GM18526 (cell line): ENCODE results near the gene KCNC3.

Source experiments
- POLR2A ChIP-seq: IDR thresholded peaks from 3 replicates; pipeline ENCODE4 v1.6.1; 2011; ENCODE audit not compliant: insufficient read length; ENCODE audit errors: extremely low read depth

The KCNC3 gene

DNA sequence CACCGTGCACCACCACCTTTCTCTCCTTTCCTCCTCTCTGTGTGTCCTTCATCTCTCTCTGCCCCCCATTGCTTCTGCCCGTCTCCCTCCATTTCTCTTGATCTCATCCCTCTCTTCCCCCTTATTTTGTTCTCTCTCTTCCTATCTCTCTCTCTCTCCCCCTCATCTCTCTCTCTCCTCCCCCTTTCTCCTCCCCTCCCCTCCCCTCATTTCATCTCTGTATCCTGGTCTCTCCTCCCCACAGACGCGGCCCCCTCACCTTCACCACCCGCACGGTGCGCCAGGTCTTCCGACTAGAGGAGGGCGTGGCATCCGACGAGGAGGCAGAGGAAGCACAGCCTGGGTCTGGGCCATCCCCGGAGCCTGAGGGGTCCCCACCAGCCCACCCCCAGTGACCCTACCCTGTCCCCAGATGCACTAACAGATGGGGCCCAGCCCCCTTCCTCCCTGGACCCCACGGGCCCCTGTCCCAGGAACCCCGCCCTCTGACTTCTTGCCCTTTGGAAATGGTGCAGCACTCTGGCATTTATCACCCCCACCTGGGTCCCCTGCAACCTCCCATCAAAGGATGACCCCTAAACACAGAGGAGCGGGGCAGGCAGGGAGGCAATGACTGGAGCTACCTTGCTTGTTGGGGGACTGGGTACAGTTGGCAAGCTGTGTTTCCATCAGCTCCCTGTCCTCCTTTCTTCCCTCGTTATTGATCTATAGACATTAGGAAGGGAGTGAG lies 19.6 kb downstream of the KCNC3 start:
- TF ChIP-seq POLR2A = no peak

DNA sequence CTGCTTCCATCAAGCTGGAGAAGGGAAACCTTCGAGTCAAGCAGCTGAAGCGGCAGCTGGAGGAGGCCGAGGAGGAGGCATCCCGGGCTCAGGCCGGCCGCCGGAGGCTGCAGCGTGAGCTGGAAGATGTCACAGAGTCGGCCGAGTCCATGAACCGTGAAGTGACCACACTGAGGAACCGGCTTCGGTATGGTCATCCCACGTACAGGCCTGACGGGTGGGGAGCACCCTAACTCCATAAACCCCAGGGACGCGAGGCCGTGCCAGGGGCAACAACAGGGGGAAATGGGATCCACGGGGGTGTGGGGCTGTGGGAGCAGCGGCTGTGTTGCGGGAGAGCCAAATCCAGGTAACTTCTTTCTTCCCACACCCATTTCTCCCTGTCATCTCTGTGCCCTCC lies 20.2 kb downstream of the KCNC3 start:
- TF ChIP-seq POLR2A = no peak

DNA sequence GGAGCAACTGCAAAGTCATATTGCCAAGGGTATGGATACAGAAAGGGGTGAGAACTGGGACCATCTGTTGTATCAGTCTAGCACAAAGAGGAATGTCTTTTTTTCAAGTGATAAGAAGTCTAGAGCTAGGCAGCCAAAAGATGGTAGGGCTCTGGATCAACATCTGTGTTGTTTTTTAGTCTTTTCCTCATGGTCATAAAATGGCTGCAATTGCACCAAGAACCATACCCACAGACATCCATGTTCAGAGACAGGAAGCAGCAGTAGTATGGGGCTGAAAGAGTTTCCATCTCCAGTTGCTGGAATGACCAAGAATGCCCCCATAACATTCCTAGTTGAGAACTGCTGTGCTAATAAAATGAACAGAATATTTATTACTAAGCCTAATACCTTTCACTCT lies 25.6 kb downstream of the KCNC3 start:
- no peak for TF ChIP-seq POLR2A

DNA sequence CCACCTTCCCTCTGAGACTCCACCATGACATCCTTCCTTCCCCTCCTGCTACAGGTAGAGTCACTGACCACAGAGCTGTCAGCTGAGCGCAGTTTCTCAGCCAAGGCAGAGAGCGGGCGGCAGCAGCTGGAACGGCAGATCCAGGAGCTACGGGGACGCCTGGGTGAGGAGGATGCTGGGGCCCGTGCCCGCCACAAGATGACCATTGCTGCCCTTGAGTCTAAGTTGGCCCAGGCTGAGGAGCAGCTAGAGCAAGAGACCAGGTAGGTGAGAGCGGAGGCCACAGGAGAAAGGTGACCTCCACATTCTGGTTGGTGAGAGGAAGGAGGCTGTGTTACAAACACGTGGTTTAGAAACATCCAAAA lies 27.6 kb downstream of the KCNC3 start:
- no peak for TF ChIP-seq POLR2A

DNA sequence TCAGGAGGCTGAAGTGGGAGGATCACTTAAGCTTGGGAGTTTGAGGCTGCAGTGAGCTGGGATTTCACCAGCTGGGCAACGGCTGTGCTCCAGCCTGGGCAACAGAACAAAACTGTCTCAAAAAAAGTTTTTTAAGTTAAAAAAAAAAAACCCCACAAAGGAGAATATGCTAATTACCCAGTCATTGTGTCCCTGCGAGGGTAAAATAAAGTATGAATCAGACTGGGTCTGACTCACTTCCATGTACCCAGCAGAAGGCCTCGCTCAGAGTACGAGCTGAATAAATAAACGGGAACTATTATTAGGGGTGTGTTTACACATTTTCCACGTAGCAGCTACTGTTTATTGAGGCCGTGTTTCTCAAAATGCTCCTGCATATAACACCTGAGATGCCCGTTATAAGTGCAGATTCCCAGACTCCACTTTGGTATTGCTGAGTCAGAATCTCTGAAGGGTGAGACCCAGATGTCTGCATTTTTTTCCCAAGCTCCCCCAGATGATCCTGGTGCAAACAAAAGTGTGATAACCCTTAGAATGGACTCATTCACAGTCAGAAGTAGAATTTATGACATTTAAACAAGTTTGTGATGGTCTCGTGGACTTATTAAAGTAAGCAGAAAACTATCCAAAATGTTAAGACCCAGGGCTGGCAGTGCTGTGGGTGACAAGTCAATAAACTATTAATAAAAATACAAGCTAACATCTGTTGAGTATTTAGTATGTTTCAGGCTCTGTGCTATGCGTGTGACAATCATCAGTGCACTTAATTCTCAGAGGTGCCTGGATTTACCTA lies 28.2 kb downstream of the KCNC3 start:
- TF ChIP-seq POLR2A = no peak

DNA sequence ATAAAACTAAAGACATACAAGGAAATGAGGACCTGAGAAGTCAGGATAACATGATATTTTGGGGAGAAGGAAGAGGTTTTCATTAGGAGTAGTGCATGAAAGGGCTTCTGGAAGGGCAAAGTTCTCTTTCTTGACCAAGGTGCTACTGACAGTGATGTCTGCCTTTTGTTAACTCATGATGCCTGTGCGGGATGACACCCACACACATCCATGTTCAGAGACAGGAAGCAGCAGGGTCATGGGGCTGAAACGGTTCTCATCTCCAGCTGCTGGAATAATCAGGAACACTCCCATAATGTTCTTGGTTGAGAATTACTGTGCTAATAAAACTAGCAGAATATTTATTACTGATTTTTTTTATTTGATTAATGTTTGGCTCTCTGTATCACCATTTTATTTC lies 29.1 kb downstream of the KCNC3 start:
- no peak for TF ChIP-seq POLR2A

DNA sequence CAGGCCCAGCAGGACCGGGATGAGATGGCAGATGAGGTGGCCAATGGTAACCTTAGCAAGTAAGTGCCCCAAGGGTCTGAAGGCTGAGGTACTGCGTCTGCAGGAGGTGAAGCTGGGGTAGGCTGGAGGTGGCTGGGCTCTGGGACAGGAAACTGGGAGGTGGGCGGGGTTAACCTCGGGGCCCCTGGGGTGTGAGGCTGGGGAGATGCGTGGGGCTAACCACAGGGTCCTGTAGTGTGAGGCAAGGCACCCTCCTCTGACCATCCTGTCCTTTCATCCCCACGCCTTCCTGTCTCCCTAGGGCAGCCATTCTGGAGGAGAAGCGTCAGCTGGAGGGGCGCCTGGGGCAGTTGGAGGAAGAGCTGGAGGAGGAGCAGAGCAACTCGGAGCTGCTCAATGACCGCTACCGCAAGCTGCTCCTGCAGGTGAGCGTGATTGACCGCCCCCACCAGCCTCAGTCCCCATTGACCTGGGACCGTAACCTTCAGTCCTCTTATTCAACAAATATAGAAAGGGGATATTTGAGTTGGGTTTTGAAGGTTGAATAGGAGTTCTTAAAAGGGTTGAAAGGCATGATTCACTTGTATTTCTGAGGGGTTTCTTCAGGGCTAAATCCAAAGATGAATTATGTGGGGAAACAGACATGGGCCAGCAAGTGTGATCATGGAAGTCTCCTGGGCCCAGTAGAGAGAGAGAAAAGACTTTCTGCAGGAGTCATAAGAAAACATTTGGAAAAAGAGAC lies 35.7 kb downstream of the KCNC3 start:
- no peak for TF ChIP-seq POLR2A

DNA sequence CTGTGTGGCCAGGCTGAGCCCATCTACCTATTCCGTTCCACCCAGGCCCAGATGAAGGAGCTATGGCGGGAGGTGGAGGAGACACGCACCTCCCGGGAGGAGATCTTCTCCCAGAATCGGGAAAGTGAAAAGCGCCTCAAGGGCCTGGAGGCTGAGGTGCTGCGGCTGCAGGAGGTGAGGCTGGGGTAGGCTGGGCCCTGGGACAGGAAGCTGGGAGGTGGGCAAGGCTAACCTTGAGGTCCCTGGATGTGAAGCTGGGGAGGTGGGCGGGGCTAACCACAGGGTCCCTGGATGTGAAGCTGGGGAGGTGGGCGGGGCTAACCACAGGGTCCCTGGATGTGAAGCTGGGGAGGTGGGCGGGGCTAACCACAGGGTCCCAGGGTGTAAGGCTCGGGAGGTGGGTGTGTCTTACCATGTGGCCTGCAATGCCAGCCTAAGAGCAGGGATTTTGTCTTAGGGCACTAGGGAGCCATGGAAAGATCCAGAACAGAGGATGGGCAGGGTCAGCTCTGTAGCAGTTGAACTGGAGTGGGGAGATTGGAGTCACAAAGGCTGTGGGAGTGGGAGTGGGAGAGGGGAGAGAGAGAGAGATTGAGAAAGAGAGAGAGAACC lies 36.9 kb downstream of the KCNC3 start:
- TF ChIP-seq POLR2A = no peak

DNA sequence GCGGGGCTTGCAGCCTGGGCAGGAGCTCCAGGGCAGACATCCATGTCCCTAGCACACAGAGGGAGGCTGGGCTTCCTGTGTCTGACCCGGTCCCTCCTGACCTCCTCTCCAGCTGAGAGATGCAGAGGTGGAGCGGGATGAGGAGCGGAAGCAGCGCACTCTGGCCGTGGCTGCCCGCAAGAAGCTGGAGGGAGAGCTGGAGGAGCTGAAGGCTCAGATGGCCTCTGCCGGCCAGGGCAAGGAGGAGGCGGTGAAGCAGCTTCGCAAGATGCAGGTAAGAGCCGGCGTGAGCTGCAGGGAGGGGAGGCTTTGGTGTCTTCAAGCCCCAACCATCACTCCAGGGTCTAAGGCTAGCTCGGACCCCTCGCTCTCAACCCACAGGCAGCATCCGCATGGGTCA lies 38.4 kb downstream of the KCNC3 start:
- TF ChIP-seq POLR2A = no peak

DNA sequence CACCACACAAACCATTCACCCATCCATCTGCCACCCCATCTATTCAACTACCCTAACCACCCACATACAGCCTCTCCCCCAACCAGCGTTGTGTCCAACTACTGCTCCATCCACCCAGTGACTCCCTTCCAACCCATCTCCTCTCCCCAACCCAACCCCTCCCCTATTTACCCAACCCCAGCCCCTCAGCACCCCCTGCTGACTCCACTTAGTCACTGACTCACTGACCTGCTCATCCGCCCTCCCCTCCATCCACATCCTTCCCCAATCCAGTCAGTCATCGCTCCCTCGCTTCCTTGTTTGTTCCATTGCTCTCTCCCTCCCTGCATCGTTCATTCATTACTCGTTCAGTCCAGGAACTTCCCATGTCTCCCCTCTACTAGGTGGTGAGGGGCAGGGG lies 39.2 kb downstream of the KCNC3 start:
- TF ChIP-seq POLR2A = no peak

DNA sequence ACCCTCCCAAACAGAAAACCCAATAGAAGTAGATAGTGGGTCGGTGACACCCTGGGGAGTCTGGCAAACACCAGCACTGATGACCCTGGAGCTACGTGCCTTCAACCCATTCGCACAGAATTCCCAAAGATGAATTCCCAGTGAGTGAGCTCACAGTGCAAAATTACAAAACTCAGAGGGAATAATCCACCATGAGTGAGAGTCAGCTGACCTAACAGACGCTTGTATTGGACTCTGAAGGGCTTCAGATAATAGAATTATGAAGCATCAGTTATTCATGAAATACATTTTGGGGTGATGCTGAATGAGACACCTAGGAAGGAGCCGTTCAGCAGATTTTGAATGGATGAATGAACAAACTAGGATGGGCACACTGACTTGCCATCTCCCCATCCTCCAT lies 40.2 kb downstream of the KCNC3 start:
- no peak for TF ChIP-seq POLR2A

DNA sequence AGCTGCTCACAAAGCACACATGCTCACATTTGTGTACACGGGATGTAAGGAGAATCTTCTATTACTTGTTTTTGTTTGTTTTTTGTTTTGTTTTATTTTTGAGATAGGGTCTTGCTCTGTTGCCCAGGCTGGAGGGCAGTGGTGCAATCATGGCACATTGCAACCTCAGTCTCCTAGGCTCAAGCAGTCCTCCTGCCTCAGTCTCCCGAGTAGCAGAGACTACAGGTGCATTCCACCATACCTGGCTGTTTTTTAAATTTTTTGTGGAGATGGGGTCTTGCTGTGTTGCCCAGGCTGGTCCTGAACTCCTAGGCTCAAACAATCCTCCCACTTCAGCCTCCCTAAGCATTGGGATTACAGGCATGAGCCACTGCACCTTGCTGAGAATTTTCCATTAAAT lies 41.8 kb downstream of the KCNC3 start:
- TF ChIP-seq POLR2A = no peak

DNA sequence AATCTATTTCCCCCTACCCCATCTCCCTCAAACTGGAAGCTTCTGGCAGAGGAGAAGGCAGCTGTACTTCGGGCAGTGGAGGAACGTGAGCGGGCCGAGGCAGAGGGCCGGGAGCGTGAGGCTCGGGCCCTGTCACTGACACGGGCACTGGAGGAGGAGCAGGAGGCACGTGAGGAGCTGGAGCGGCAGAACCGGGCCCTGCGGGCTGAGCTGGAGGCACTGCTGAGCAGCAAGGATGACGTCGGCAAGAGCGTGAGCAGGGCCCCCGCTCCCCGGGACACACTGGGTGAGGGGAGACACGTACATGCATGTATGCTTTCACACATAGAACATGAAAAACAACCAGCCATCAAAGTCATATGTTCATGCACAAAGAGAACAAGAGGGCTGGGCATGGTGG lies 42.7 kb downstream of the KCNC3 start:
- TF ChIP-seq POLR2A = no peak

DNA sequence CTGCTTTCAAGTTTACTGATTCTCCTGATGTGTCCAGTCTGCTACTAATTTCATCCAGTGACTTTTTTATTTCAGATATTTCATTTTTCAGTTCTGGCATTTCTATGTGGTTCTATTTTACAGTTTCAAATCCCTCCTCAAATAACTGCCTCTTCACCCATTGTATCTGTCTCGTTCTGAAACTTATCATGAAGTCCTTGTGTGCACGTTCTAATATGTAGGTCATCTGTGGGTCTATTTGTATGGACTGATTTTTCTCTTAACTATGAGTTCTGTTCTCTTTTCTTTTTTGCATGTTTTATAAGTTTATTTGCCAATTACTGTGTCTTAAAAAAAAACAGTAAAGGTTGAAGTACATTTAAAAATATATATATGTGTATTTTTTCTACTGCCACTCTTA lies 43.3 kb downstream of the KCNC3 start:
- TF ChIP-seq POLR2A = no peak

DNA sequence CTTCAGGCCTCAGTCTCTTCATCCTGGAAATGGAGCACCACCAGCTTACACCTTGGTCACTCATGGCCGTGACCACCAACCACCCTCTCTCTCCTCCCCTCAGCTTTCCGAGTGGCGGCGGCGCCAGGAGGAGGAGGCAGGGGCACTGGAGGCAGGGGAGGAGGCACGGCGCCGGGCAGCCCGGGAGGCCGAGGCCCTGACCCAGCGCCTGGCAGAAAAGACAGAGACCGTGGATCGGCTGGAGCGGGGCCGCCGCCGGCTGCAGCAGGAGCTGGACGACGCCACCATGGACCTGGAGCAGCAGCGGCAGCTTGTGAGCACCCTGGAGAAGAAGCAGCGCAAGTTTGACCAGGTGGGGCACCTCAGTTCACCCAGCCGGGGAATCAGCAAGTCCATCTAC lies 47.7 kb downstream of the KCNC3 start:
- no peak for TF ChIP-seq POLR2A

DNA sequence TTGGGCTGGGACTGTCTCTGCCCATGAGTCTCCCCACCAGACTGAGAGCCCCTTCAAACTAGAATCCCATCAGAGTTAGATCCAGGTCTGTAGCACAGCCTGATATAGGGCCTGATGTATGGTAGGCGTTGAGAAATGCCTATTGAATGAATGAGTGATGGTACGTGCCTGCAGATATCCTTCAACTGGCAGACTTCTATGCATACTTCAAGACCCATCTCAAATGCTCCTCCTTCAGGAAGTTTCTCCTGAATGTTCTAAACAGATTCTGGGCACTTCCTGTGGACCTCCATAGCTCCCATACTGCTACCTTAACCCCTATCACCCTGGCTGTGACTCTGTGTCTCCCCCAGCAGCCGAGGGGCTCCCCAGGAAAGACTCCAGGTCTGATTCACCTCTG lies 48.2 kb downstream of the KCNC3 start:
- TF ChIP-seq POLR2A = no peak
